GM12801 (cell line): ENCODE data around the gene RNPS1.

Source experiments
- TF ChIP-seq, protein P1 (sequence below): IDR thresholded peaks from one replicate; pipeline ENCODE4 v1.5.1; 2011; ENCODE audit warnings: control low read depth; ENCODE audit not compliant: insufficient read length; ENCODE audit errors: extremely low read depth

RNPS1 gene

DNA sequence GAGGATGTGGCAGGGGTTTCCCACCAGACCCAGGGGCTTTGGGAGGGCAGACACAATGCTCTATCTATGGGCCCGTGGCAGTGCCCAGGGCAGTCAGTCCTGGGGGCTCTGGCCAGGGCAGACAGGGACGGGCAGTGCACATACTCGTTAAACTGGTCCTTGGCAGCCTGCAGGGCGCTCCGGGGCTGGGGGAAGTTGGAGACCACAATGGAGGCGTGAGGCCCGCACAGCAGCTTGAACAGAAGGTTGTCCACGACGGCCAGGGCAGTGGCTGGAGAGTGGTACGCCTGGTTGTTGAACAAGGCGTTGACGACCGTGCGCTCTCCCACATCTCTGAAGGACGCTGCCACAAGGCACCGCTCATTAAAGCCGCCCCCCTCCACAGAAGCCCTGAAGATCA, 18.6 kb upstream of the RNPS1 start:
- TF ChIP-seq, protein P1, sequence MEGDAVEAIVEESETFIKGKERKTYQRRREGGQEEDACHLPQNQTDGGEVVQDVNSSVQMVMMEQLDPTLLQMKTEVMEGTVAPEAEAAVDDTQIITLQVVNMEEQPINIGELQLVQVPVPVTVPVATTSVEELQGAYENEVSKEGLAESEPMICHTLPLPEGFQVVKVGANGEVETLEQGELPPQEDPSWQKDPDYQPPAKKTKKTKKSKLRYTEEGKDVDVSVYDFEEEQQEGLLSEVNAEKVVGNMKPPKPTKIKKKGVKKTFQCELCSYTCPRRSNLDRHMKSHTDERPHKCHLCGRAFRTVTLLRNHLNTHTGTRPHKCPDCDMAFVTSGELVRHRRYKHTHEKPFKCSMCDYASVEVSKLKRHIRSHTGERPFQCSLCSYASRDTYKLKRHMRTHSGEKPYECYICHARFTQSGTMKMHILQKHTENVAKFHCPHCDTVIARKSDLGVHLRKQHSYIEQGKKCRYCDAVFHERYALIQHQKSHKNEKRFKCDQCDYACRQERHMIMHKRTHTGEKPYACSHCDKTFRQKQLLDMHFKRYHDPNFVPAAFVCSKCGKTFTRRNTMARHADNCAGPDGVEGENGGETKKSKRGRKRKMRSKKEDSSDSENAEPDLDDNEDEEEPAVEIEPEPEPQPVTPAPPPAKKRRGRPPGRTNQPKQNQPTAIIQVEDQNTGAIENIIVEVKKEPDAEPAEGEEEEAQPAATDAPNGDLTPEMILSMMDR = no peak

DNA sequence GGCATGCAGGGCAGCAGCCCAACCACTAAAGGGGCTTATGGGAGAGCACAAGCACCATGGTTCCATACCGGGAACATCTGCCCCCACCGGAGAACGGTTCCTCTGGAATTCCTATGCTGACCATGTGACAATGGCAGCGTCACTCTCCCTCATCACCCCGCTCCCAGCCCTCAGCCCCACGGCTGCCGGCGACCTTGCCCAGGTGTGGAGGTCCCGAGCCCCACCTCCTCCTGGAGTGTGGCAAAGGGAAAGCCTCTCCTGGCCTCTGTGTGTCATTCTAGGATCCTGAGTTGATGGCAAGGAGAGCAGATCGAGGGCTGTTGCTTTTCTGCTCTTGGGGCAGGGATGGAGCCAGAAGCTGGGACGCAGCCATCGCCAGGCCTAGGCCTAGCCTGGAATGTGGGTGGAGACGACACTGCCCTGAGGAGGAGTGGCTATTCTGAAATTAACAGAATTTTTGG, 17.8 kb upstream of the RNPS1 start:
- TF ChIP-seq, protein P1 = no peak

DNA sequence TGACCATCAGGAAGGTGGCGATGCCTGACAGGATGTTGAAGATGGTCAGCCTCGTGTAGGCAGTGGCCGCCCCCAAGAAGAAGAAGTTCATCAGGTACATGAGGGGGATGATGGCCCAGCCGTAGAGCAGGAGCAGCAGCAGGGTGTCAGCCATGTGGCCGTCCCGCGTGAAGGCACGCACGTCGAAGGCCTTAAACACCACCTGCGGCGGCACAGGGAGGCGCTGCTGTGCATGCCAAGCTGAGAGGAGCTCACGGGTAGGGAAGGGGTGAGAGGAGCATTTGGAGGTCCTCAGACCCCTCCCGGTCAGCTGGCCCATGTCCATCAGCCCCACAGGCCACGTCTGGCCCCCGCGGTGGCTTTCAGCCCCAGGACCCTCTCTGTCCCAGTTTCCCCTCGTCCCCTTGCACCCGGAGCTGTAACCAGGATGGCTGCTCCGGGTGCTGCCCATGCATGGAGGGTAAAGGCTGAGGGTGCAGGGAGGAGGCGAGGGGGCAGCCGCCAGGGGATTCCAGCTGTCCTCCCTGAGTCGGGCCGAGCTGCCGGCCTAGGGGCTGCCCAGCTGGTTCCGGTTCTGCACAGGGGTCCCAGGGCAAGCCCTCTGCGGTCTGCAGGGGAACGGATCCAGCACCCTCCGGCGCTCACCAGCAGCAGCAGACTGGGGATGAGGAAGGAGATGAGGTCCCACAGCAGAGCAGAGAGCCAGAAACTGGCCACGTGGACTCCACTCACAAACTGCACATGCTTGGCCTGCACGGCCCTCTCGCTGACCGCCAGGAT, 17.1 kb upstream of the RNPS1 start:
- TF ChIP-seq, protein P1 = no peak

DNA sequence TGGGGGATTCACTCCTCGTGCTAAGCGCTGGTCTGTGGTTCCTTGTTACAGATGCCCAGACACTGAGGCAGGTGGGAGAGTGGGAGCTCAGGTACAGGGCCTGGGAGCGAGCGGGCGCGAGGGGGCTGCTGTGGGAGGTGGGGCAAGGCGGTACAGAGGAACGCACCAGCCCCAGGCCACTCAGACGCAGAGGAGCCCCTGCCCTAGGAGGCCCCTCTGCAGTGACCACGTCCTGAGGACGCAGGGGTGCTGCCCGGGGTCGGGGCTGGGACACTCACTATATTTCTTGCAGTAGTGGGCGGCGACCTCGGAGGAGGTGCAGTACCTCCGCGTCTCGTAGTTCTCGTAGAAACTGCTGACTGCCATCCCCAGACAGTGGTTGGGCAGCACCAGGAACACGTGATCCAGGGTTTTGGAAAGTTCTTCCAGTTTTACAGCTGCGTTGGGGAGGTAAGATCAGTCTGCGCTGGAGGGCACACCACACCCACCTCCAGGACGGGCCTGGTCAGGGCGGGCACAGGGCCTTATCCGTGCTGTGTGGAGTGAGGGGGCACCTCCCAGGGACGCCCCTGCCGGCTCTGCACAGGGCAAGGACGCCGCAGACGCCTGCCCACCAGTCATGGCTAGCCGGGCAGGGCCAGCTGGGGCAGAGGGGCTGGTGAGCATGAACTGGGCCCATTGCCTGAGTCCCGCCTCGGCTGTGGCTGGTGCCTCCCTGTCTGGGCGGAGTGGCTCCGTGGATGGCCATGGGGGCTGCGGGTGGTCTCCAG, 16.3 kb upstream of the RNPS1 start:
- TF ChIP-seq, protein P1 = no peak

DNA sequence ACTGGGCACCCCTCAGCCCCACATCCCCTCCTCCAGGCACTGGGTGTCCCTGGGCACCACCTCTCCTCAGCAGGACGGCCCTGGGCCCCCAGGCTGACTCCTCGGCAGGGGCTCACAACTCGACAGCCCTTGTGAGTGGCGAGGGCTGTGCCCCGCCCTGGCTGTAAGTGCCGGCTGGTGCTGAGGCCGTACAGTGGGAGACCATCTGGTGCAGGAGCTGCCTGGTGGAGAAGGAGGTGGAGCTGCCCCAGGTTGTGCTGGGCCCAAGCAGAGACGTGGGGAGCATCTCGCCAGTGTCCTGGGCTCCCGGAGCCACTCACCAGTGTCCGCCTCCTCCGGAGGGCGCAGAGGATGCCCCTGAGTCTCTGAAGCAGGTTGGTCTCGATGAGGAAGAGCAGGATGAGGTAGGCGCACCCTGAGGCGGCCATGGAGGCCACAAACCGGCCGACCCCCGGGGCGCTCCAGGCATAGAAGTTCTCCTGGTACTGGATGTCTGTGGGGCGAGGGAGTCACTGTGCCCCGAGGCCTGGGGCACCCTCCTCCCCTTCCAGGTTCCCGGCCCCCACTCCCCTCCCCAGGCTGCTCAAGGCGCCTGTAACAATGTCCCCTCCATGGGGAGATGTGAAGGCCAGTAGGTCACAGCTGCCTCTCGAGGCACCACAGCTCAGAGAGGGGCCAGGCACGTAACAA, 15.1 kb upstream of the RNPS1 start:
- TF ChIP-seq, protein P1 = no peak

DNA sequence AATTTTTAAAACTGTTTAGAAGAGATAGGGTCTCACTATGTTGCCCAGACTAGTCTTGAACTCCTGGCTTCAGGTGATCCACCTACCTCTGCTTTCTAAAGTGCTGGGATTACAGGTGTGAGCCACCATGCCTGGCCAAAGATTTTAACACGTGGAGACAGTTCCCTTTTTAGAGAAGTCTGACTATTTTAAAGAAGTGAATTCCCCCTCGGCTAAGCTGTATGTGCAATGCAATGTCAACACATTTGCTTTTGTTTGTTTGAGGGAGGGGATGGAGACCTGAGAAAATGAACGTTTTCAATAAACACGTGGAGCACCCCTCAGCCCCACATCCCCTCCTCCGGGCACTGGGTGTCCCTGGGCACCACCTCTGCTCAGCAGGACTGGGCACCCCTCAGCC, 14.3 kb upstream of the RNPS1 start:
- TF ChIP-seq, protein P1 = no peak

DNA sequence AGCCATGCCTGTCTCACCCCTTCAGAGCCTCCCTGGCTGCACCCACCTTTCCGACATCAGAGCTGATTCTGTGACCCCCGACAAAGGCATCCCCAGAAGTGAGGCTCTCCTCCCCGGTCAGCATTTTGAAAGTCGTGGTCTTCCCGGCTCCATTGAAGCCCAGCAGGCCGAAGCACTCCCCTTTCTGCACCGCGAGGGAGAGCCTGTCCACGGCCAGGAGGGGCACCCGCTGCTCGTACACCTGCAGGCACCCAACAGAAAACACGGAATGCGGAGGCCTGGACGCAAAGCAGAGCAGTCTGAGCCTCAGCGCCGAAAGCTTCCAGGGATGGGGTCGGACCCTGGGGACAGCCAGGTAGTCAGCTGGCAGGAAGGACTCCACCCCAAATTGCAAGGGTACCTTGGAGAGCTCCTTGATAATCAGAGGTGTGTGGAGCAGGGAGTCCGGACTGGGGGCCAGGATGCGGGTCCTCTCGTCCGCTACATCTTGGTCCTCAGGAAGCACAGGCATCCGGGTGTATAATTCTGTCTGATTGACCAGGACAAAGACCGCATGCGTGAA, 13.1 kb upstream of the RNPS1 start:
- TF ChIP-seq, protein P1 = no peak
